HFFc6 (cell line): Measurements from ENCODE around the gene ZNF836. TPM values are rescaled to one million over a fixed set of nuclear protein-coding genes. Genes with fewer than 3 reads are reported as not detected.

Experiments
- DNase-seq: peaks from one replicate; pipeline ENCODE4 v3.0.0-alpha.2; 2018
- H3K27ac Mint-ChIP-seq: 2 replicates; pipeline ENCODE4 v1.8.0; 2020; ENCODE audit warnings: mild to moderate bottlenecking, mixed read lengths
- H3K27me3 Mint-ChIP-seq: 2 replicates; pipeline ENCODE4 v1.8.0; 2021; ENCODE audit warnings: mild to moderate bottlenecking, moderate library complexity, mixed read lengths; ENCODE audit not compliant: insufficient read depth
- H3K36me3 Mint-ChIP-seq: 2 replicates; pipeline ENCODE4 v1.8.0; 2021; ENCODE audit warnings: low read depth, mixed read lengths
- H3K4me1 Mint-ChIP-seq: 2 replicates; pipeline ENCODE4 v1.8.0; 2020; ENCODE audit warnings: low read depth, mixed read lengths
- H3K4me3 Mint-ChIP-seq: 2 replicates; pipeline ENCODE4 v1.8.0; 2020; ENCODE audit warnings: mild to moderate bottlenecking, moderate library complexity, mixed read lengths
- H3K9me3 Mint-ChIP-seq: 2 replicates; pipeline ENCODE4 v1.8.0; 2020; ENCODE audit warnings: mild to moderate bottlenecking, mixed read lengths
- total RNA-seq, 6 experiments: library from RNA; stranded (reverse); fragmentation: NEBNext Ultra II Directional; extraction: Animal tissue kit (Norgen Biotek cat#: 25700); gene quantifications; 2 replicates in 1 of 6; 3 replicates in 5 of 6; pipeline ENCODE4 v1.2.3, GENCODE V29; 2021
- TF ChIP-seq, protein P1 (sequence below): fragments of 200-600 bp; sonication (generic); IDR thresholded peaks from 2 replicates; pipeline ENCODE4 v1.5.0; 2021; ENCODE audit warnings: antibody characterized with exemption, mild to moderate bottlenecking

The ZNF836 gene
- total RNA-seq, 6 experiments from 2014 or later, result 4.6 to 7.0 (median 5.9) TPM

DNA sequence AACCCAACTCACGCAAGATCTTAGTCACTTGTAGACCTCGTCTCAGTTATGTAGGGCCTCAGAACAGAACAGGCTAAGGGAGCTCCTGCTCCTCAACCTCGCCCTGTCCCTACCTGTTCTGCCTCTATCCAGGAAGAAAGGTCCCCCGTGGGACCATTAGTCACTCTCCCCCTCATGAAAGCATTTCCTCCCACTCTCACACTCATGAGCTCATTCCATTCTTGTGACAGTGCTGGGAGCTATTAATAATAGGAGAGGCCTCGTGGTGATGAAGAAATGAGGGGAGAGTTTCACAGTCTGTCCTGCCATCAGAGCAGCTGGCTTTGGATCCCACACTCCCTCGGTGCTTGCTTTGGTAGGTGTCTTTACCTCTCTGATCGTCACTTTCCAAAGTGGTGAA is 28.6 kb upstream of the ZNF836 start:
- peaks cover 57% of the 10 kb centered on the region for H3K36me3 Mint-ChIP-seq
- peak overlapping the region; percentile 54 for H3K4me3 Mint-ChIP-seq
- no peaks in the 10 kb centered on the region; the same call in 1 of the 2 replicates for H3K27me3 Mint-ChIP-seq

DNA sequence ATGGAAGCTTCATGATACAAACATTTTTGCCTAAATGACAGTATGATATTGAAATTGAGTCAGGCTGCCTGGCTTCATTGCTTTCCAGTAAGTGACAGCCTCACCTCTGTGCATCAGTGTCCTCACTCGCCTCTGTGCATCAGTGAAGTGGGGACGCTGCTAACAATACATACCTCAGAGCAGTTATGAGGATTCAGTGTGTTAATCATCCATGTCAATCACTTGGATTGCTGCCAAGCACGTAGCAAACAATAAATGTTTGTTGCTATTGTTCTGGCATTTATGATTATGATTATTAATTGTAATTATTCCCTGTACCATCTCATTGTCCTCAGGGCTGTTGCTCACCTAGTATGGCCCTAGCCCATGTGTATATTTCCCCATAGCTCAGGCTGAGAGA is 27.3 kb upstream of the ZNF836 start:
- DNase-seq, result no peak
- TF ChIP-seq, protein P1, sequence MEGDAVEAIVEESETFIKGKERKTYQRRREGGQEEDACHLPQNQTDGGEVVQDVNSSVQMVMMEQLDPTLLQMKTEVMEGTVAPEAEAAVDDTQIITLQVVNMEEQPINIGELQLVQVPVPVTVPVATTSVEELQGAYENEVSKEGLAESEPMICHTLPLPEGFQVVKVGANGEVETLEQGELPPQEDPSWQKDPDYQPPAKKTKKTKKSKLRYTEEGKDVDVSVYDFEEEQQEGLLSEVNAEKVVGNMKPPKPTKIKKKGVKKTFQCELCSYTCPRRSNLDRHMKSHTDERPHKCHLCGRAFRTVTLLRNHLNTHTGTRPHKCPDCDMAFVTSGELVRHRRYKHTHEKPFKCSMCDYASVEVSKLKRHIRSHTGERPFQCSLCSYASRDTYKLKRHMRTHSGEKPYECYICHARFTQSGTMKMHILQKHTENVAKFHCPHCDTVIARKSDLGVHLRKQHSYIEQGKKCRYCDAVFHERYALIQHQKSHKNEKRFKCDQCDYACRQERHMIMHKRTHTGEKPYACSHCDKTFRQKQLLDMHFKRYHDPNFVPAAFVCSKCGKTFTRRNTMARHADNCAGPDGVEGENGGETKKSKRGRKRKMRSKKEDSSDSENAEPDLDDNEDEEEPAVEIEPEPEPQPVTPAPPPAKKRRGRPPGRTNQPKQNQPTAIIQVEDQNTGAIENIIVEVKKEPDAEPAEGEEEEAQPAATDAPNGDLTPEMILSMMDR, result no peak
- H3K36me3 Mint-ChIP-seq, result peaks cover 54% of the 10 kb centered on the region
- peak overlapping the region; percentile 10; the same call in 1 of the 2 replicates for H3K27ac Mint-ChIP-seq
- no peaks in the 10 kb centered on the region; the same call in 1 of the 2 replicates for H3K27me3 Mint-ChIP-seq
- no peak overlapping the region for H3K4me3 Mint-ChIP-seq
- no peaks in the 10 kb centered on the region for H3K9me3 Mint-ChIP-seq
- H3K4me1 Mint-ChIP-seq, result peaks cover 75% of the 10 kb centered on the region

More for the DNA sequence above, 28.6 kb upstream of the ZNF836 start:
- TF ChIP-seq, protein P1, result no peak
- peak; percentile 66 for DNase-seq
- H3K4me1 Mint-ChIP-seq, result peaks cover 63% of the 10 kb centered on the region
- H3K9me3 Mint-ChIP-seq, result no peaks in the 10 kb centered on the region
- peak overlapping the region; percentile 91 for H3K27ac Mint-ChIP-seq

- TF ChIP-seq, protein P1, result no peak
- DNase-seq, result no peak
- Mint-ChIP-seq H3K4me3 (no peak overlapping the region), H3K9me3 (no peaks in the 10 kb centered on the region), H3K4me1 (peaks cover 78% of the 10 kb centered on the region), H3K36me3 (peaks cover 50% of the 10 kb centered on the region), H3K27ac (peak overlapping the region; percentile 33; the same call in 1 of the 2 replicates), H3K27me3 (no peaks in the 10 kb centered on the region; the same call in 1 of the 2 replicates)
Measured at GRCh38 chr19:52197964-52198363, 26.5 kb upstream of the ZNF836 start.

DNA sequence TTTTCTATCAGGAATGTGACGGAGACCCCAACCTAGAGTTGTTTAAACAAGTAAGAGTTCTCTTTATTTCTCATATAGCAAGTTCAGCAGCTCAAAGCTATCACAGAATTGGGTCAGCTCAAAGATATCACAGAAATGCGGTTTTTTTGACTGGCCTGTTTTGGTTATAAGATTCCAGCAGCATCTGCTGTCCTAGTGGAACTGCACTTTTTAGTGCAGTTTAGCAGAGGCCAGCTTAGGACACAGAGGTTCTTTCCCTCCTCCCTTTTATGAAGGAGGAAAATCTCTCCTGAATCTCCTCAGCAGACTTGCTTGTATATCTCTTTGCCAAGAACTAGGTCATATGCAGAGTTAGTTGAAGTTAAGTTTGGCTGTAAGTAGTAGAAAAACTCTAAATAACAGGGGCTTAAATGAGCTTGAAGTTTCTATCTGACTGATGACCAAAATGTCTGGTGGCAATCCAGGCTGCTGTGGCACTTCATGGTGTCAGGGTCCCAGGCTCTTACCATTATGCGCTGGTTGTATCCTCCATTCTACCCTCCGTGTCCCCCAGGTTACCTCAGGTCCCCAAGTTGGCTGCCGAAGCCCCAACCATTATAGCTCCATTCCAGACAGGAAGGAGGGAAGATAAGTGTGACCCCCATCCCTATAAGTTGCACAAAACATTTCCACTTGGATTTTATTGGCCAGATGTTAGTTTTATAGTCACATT is 25.0 kb upstream of the ZNF836 start:
- DNase-seq, result no peak
- Mint-ChIP-seq H3K27me3 (no peaks in the 10 kb centered on the region; the same call in 1 of the 2 replicates), H3K4me3 (no peak overlapping the region), H3K4me1 (peaks cover 83% of the 10 kb centered on the region), H3K27ac (no peak overlapping the region), H3K36me3 (peaks cover 53% of the 10 kb centered on the region), H3K9me3 (no peaks in the 10 kb centered on the region)
- TF ChIP-seq, protein P1, result no peak

GRCh38 chr19:52191951-52192350 is 20.5 kb upstream of the ZNF836 start:
- peak overlapping the region; percentile 100 for H3K4me3 Mint-ChIP-seq
- H3K27ac Mint-ChIP-seq, result peak overlapping the region; percentile 100
- H3K27me3 Mint-ChIP-seq, result peaks cover 5% of the 10 kb centered on the region
- peaks cover 45% of the 10 kb centered on the region for H3K36me3 Mint-ChIP-seq
- no peak for DNase-seq
- no peaks in the 10 kb centered on the region for H3K9me3 Mint-ChIP-seq
- TF ChIP-seq, protein P1, result no peak
- H3K4me1 Mint-ChIP-seq, result peaks cover 61% of the 10 kb centered on the region
